HG02884 (cell line): Measurements from ENCODE around the gene KAT8.
A peak's percentile ranks its signal among the peaks of the same experiment; 100 is the strongest.

Experiments used
- ATAC-seq: cut with Tn5 transposase; IDR thresholded peaks from one replicate; pipeline ENCODE4 v1.9.1; 2021; ENCODE audit warnings: mild to moderate bottlenecking, moderate library complexity; ENCODE audit not compliant: unreplicated experiment

Gene KAT8

DNA sequence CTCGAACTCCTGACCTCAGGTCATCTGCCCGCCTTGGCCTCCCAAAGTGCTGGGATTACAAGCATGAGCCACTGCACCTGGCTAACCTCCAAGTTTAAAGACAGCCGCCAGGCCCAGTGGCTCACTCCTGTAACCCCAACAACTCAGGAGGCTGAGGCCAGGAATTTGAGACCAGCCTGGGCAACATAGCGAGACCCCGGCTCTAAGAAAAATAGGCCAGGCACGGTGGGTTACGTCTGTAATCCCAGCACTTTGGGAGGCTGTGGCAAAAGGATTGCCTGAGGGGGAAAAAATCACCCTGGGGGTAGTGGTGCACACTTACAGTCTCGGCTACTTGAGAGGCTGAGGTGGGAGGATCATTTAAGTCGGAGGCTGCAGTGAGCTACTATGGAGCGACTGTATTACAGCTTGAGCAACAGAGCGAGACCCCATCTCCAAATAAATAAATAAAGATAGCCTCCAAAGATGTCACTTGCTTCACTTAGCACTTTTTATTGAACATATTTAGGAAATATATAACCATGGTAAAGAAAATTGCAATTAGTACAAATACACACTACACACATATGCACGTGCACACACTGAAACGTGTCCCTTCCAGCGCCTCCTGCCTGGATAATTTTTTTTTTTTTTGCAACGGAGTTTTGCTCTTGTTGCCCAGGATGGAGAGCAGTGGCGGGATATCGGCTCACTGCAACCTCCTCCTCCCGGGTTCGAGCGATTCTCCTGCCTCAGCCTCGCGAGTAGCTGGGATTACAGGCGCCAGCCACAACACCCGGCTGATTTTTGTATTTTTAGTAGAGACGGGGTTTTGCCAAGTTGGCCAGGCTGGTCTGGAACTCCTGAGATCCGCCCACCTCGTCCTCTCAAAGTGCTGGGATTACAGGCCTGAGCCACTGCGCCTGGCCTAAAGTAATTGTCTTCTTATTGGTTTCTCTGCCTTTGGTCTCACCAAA lies 10.7 kb upstream of the KAT8 start:
- ATAC-seq = no peak

GRCh38 chr16:31107465-31107867 lies 10.0 kb upstream of the KAT8 start:
- ATAC-seq = peak; percentile 53

DNA sequence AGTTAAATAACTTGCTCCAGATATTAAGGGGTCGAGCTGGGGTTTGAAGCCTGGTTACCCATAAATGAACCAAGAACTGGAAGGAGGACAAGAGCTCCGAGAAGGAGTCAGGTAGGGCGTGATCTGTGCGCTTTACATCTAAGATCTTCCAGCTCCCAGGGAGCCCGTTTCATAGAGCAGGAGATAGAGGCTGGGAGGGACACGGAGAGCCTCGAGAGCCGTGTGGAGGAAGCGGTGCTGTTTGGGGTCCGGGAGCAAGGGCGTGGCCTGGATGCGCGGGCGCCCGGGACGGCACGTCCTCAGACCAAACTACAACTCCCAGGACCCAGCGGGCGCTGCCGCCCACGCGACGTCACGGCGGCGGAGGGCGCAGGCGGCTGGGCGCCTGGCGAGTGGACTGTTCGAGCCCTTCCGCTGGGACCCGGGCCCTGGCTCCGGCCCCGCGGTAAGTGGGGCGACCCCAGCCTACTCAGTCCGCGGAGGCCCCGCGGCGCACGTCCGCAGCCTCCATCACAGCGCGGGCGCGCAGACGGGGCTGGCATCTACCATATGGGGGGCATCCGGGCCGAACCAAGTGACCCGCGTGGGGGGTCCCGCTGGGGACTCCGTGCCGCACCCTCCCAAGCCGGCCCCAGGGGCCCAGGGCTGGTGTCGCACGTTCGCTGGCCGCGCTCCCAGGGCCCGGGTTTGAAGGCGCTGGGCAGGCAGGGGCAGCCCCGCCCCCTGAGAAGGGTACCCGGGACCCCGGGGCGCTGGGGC lies 9.2 kb upstream of the KAT8 start, which contains the start of gene BCKDK:
BCKDK (plus strand) TSS at position 352 of the 759 bp plus-strand sequence. CDS start 838 bp downstream, outside the sequence.
- peak; percentile 69 for ATAC-seq

DNA sequence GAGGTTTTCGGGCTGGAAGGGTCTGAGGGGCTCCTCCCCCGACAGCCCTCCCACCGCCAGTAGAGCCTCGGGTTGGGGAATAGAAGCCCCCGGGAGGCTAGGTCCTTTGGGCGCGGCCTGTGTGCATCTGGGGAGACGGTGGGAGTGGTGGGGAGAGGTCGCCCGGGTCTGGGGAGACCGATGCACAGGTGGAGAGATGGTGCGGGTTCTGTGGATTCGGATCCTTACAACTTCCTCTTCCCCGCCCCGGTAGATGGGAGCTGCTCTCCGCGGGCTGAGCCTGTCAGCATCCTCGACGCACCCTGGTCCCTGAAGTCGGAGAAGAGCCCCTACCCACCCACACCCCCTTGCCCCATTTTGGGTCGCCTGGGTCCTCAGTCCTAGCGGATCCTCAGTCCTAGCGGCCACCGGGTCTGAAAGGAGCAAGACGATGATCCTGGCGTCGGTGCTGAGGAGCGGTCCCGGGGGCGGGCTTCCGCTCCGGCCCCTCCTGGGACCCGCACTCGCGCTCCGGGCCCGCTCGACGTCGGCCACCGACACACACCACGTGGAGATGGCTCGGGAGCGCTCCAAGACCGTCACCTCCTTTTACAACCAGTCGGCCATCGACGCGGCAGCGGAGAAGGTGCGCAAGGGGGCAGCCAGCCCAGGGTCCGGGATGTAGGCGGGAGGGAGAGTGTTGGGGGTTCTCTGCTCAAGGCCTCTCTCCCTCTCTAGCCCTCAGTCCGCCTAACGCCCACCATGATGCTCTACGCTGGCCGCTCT lies 8.5 kb upstream of the KAT8 start:
- ATAC-seq = no peak

- ATAC-seq = no peak
Observed at GRCh38 chr16:31109622-31110021, 7.8 kb upstream of the KAT8 start.

GRCh38 chr16:31110106-31111034 lies 7.1 kb upstream of the KAT8 start:
- ATAC-seq = no peak

- ATAC-seq = no peak
Observed at GRCh38 chr16:31111881-31112466, 5.5 kb upstream of the KAT8 start.

- ATAC-seq = no peak
Observed at GRCh38 chr16:31112711-31113110, 4.8 kb upstream of the KAT8 start.

GRCh38 chr16:31113121-31114120 lies 4.0 kb upstream of the KAT8 start:
- no peak for ATAC-seq

- no peak for ATAC-seq
Observed at GRCh38 chr16:31114468-31114867, 3.0 kb upstream of the KAT8 start.

GRCh38 chr16:31118223-31119155 lies 1.0 kb downstream of the KAT8 start:
- ATAC-seq = no peak

DNA sequence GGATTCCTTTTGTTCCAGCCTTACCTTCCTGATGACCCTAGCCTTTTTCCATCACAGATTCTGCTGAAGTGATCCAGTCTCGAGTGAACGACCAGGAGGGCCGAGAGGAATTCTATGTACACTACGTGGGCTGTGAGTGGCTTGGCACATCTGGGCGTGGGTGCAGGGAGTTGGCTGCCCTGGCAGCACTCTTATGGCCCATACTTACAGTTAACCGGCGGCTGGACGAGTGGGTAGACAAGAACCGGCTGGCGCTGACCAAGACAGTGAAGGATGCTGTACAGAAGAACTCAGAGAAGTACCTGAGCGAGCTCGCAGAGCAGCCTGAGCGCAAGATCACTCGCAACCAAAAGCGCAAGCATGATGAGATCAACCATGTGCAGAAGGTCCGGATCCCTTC lies 2.7 kb downstream of the KAT8 start:
- no peak for ATAC-seq

GRCh38 chr16:31125844-31126243 lies 8.4 kb downstream of the KAT8 start:
- no peak for ATAC-seq

DNA sequence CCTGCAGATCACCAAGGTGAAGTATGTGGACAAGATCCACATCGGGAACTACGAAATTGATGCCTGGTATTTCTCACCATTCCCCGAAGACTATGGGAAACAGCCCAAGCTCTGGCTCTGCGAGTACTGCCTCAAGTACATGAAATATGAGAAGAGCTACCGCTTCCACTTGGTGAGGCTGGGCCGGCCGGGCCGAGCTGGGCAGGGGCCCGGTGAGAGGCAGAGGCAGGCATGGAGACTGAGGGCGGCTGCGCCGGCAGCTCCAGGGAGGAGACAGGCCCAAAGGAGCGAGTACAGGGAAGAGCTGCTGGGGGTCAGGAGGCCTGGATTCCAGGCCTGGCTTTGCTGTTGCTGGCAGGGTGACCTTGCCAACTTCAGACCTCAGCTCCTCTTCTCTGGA lies 9.7 kb downstream of the KAT8 start:
- ATAC-seq = no peak

DNA sequence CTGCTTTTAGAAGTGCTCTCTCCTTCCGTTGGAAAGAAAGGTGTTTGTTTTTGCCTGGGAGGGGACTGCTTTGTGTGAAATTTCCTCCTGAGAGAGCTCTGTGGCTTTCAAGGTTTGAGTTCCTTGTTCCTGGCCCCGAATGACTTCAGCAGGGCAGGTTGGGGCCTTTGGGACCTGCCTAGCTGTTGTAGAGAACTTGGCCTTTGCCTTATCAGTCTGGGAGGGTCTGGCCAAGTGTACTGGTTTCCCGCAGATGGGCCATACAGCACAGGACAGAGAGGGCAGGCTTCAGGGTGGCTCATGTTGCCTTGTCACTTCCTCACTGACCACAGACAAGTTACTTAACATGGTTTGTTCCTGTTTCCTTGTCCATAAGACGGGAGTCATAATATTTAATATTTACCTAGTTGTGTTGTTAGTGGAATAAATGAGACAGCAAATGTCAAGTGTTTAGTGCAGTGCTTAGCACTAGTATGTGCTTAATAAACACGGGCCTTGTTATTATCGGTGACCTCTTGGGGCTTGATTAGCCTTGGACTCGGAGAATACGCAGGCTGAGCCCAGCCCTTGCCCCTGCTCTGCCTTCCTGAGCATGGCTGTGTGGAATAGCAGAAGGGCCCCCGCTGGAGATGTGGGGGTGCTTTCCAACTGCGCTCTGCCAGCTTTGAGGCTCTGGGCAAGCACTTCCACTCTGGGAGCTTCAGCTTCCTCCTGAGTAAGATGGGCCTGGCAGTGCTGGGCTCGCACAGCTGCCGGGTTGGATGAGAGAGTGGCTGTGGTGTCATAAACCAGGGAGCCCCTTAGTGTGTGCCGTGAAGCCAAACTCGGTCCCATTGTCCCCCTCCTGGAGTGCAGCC lies 11.5 kb downstream of the KAT8 start:
- no peak for ATAC-seq

DNA sequence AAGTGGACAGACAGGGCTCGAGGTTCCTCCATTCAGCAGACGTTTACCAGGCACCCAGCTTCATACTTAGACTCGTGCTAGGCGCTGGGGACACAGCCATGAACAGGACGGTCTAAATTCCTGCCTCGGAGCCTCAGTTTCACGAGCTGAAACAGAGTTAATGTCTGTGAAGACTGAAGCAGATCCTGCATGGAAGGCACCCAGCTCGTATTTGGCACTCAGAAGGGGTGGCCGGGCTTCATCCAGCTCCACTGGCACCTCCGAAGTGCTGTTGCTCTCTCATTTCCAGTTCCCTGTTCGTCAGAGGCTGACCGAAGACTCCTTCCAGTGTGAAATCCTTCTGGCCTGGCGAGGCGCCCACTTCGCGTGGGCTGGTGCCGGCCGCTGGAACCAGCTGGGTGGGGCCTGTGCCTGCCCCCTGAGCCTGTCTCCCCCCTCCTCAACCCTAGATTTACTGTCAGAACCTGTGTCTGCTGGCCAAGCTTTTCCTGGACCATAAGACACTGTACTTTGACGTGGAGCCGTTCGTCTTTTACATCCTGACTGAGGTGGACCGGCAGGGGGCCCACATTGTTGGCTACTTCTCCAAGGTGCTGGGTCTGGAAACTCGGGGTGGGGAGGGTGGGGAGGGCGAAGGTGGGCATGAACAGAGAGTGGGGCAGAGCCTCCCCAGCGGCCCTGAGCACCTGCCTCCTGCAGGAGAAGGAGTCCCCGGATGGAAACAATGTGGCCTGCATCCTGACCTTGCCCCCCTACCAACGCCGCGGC lies 12.3 kb downstream of the KAT8 start:
- ATAC-seq = no peak
